NCI-H2107 (cell line): ENCODE data around the gene RNF38.

Experiments used
- DNase-seq: peaks from one replicate; lab custom pipeline; 2025; lab: John Stamatoyannopoulos, UW

The RNF38 gene

DNA sequence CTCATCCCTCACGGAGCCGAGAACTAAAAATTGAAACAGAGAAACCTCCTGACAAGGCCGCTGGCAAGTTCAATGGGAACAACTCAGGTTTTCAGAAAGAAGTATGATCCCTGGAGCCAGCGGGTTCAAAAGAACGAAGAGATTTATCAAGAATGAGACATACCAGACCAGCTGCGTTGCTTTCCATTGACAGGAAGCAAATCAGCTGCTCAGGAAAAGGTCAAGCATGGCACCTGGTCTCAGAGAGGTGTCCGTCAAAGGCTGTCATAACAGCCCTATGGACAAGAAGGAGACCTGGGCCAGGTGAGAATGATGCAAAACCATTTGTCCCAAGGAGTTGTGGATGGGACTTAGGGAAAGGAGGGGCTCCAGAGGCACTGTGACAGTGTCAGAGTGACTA lies 106.9 kb downstream of the RNF38 start:
- DNase-seq = no peak

GRCh38 chr9:36292641-36293040 lies 107.4 kb downstream of the RNF38 start:
- DNase-seq = no peak

- no peak for DNase-seq
These were observed 109.1 kb downstream of the RNF38 start for GRCh38 chr9:36290996-36291395.

DNA sequence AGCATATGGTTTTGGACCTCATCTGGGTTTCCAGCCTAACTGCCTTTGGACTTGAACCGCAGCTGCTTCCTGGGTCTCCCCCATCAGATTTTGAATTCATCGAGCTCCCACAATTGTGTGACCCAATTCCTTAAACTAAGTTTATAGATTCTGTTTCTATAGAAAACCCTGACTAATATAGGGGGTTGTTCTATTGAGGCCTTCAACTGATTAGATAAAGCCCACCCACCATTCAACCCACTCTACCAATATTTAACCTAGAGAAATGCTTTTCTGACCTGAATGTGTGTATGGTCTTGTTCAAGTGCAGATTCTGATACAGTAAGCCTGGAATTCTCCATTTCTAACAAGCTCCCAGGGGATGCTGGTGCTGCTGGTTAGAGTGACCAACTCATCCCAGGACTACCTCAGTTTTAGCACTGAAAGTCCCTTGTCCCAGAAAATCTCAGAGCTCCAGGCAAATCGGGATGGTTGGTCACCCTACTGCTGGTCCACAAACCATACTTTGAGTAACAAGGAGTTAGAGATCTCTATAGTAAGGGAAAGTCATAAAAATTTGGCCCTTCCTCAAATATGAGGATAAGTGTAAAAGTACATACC lies 110.1 kb downstream of the RNF38 start:
- no peak for DNase-seq

DNA sequence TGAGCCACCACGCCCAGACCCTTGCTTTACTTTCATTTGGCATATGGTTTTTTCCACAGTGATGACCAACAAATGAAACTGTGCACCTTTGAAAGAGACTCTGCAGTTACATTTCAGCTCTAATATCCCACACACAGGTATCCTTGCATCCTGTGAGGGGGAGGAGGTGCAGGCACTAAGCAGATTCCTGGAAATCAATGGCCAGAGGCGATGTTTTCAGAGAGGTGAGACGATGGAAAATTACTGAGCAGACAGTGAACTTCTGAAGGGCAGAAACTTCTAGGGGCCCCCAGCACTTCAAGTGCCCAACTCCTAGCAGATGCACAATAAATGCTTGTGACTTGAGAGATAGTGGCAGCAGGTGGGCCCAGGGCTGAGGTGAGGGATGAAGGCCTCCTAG lies 112.0 kb downstream of the RNF38 start:
- no peak for DNase-seq
